D721Med (cell line): ENCODE measurements around the gene TRERF1.

Experiments
- DNase-seq: peaks from one replicate; pipeline ENCODE4 v3.0.0; 2011; ENCODE audit warnings: low spot score; ENCODE audit not compliant: insufficient read length
- FAIRE-seq: peaks from 2 replicates; lab custom pipeline; 2011; peaks lifted over from hg19 to GRCh38; lab: Jason Lieb, UNC
- TF ChIP-seq, protein P1 (sequence below): IDR thresholded peaks from 2 replicates; pipeline ENCODE4 v1.5.1; 2012; ENCODE audit warnings: mild to moderate bottlenecking, control low read depth; ENCODE audit not compliant: insufficient read depth; ENCODE audit errors: missing control alignments

Gene TRERF1

DNA sequence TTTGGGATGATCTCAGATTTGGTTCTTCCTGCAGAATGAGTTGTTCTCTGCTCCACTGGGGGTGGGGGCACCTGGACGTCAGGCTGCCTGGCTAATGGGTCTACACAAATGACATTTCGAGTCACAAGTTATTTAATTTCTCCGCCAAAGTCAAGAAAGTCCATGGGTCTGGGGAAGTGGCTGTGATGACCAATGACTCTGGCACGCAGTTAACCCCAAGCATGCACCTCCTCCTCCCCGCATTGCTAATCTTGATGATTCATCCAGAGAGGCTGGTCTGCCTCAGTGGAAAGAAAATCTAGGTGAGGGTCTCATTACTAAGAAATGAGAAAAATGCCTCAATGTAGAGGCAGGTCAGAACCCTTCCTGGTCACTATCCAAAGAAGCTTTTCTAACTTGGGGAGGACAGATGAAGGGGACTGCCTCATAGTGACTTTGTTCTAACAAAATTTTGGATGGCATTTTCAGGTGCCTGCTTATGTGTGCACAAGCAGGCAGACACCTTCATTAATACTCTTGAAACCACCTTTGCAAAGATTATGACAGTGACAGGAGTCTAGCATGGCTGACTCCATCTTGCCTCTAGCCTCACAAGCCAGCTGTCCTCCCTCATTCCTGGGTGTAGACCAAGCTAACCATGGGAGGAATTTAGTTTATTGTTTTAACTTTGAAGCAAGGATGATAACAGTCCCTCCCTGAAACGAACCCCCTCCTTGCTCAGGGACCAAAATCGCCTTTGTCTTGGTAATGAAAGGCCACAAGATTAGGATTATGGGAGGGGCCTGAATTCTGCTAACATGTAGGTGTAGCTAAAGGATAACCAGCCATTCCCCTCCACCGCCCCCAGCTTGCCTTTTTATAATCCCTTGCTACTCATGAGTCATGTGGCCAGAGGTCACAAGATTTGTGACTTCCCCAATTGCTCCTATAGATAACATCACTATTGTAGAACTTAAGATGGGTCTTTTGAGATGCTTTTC lies 135.4 kb downstream of the TRERF1 start:
- DNase-seq (no peak), FAIRE-seq (no peak)
- TF ChIP-seq, protein P1, sequence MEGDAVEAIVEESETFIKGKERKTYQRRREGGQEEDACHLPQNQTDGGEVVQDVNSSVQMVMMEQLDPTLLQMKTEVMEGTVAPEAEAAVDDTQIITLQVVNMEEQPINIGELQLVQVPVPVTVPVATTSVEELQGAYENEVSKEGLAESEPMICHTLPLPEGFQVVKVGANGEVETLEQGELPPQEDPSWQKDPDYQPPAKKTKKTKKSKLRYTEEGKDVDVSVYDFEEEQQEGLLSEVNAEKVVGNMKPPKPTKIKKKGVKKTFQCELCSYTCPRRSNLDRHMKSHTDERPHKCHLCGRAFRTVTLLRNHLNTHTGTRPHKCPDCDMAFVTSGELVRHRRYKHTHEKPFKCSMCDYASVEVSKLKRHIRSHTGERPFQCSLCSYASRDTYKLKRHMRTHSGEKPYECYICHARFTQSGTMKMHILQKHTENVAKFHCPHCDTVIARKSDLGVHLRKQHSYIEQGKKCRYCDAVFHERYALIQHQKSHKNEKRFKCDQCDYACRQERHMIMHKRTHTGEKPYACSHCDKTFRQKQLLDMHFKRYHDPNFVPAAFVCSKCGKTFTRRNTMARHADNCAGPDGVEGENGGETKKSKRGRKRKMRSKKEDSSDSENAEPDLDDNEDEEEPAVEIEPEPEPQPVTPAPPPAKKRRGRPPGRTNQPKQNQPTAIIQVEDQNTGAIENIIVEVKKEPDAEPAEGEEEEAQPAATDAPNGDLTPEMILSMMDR, result no peak

DNA sequence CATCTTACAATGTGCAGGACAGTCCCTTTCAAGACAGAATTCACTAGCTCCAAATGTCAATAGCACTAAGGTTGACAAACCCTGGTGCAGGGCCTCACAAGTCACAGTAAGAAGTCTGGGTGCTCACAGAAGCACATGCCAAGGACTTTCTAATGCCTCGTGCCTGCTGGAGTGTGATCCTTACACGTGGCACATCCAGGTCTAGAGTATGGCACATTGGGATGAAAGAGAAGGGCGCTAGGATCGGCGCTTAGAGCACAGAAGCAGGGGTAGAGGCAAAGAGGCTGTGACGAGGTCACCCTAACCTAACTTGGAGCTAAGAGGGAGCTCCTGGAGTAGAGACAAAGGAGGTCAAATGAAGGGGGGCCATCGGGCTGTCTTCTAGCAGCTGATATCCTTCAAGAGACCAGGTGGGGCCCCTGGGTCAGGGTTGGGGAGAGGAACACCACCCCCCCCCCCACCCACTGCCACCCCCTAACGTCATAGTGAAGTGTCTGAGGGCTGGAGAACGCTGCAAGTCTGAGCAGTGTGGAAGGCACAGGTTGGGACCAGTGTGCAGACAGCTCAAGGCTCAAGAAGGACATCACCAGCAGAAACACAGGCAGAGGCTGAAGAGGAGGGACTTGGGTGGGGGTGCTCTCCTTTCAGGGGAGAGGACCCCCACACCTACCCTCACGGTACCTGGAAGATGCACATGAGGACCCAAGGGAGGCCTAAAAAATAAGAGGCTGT lies 136.3 kb downstream of the TRERF1 start:
- no peak for FAIRE-seq
- DNase-seq, result no peak
- TF ChIP-seq, protein P1, result no peak

DNA sequence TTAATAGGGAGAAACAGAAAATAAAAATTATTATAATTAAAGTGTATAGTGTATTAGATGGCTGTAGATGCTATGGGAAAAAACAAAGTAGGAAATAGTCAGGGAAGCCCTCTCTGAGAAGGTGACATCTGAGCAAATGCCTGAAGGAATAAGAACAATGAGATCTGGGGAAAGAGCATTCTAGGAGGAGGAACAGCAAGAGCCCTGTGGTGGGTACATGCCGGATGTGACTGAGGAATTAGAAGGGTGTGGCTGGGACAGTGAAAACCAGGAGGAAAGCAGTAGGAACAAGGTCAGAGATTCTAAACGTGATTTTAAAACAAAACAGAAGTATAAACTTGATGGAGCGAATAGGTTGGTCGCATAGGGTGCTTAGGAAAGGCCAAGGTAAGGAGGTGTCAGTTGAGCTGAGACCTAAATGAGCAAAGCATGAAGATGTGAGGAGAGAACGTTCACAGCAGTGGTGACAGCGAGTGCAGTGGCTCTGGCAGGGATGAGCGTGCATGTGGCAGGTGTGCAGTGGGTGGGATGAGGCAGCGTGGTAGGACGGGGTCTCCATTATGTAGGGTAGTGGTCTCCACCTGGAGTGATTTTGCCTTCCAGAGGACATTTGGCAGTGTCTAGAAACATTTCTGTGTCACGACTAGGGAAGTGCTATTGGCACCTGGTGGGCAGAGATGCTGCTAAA lies 137.0 kb downstream of the TRERF1 start:
- DNase-seq (no peak), FAIRE-seq (no peak)
- TF ChIP-seq, protein P1, result no peak

DNA sequence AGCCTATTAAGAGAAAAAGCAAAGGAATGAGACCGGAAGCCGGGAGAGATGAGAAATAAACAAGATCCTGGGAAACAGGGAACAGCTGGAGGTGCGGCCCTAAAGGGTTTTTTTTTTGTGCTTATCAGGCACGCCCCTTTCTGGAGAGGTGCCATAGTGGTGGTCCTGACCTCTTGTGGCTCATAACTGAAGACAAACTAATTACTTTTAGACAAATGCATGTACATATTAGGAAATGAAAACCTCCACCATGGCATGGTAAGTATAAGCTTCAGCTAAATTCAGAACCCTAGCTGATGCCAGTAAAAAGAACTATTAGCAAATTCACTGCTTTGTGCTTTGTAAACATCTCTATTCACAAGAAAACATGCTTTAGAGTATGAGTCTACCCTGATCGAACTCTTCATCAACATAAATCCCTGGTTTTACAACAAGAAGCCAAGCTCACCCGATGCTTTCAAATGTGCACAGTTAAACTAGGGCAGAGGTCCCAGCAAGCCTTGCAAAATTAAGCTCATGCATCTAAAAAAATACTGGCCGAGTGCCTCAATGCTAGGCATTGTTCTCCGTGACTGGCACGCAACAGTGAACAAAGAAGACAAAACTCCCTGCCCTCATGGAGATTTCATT lies 137.7 kb downstream of the TRERF1 start:
- DNase-seq (no peak), FAIRE-seq (no peak)
- TF ChIP-seq, protein P1, result no peak

DNA sequence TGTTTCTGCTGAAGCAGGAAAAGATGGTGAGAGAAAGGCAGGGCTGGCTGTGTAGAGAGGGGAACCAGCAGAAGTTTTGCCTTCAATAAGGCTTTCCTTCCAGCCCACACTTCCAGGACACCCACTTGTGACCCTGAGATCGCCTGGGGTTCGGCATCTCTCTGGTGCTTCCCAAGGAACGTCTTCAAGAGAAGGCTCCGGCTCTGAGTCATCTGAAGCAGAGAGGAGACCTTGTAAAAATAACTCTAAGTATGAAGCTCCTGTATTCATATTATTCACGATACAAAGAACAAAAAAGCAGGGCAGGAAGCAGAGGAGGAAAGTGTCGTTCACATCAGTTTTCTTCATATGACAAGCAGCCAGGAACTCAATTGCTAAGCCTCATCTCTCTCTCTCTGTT lies 138.7 kb downstream of the TRERF1 start:
- DNase-seq, result no peak
- no peak for FAIRE-seq
- TF ChIP-seq, protein P1, result no peak

DNA sequence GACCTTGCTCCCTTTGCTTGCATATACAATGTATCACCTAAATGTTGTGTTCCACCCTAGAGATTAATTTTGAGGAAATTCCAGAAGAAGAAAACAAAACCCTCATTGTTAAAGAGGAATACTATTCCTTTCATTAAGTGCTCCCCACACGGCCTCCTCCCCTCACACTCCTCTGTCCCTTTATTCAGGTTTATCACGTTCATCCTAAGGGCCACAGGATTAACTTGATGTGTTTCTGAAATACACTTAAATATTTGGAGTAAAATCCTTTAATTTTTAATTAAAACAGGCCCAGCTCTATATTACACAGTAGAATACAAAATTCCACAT lies 144.6 kb downstream of the TRERF1 start:
- FAIRE-seq, result no peak
- DNase-seq, result no peak
- TF ChIP-seq, protein P1, result no peak
